Hepatocyte (in vitro differentiated cells): ENCODE measurements around the gene TCF12.

Experiments used
- EZH2 ChIP-seq: fragments of 200-600 bp; sonication (generic); IDR thresholded peaks from 2 replicates; pipeline ENCODE4 v1.6.1; 2016; ENCODE audit warnings: antibody characterized with exemption, mild to moderate bottlenecking, borderline replicate concordance
- TF ChIP-seq, protein P1 (sequence below): fragments of 200-600 bp; sonication (generic); IDR thresholded peaks from 2 replicates; pipeline ENCODE4 v1.5.1; 2016; ENCODE audit warnings: antibody characterized with exemption, mild to moderate bottlenecking; ENCODE audit not compliant: poor library complexity

DNA sequence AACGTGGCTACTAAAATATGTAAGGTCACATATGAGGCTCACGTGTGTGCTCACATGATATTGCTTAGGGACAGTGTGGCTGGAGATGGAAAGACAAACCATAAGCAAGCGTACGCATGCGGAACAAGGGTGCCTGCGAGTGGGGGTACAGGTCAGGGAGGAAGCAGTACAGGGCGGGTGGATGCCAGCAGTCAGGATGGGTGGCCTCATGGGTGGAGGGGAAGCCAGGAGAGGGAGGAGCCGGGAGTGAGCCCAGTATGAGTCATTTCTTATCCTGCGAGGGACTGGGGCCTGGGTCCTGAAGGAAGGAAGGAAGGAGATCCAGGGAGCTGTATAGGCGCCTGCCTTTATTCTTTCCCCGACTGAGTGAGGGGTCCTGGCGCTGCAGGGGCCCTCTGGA is 415.8 kb downstream of the TCF12 start:
- TF ChIP-seq, protein P1, sequence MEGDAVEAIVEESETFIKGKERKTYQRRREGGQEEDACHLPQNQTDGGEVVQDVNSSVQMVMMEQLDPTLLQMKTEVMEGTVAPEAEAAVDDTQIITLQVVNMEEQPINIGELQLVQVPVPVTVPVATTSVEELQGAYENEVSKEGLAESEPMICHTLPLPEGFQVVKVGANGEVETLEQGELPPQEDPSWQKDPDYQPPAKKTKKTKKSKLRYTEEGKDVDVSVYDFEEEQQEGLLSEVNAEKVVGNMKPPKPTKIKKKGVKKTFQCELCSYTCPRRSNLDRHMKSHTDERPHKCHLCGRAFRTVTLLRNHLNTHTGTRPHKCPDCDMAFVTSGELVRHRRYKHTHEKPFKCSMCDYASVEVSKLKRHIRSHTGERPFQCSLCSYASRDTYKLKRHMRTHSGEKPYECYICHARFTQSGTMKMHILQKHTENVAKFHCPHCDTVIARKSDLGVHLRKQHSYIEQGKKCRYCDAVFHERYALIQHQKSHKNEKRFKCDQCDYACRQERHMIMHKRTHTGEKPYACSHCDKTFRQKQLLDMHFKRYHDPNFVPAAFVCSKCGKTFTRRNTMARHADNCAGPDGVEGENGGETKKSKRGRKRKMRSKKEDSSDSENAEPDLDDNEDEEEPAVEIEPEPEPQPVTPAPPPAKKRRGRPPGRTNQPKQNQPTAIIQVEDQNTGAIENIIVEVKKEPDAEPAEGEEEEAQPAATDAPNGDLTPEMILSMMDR, result no peak
- no peak for TF ChIP-seq EZH2
